OCI-LY3 (cell line): Measurements from ENCODE around the gene SLC13A5.
"Not testable (repeated sequence)": the region's sequence is repeated elsewhere in the genome, so short reads cannot be mapped to it uniquely, and the experiment has no call there.

ENCODE experiments used
- H2AFZ ChIP-seq: fragments of 200-600, 300-600 bp; shearing (Covaris generic); 2 replicates; pipeline ENCODE4 v1.6.0; 2014; ENCODE audit warnings: antibody characterized with exemption, low read depth, low read length
- H3K27ac ChIP-seq: fragments of 200-600, 300-600 bp; sonication (generic); 2 replicates; pipeline ENCODE4 v1.5.1; 2014; ENCODE audit warnings: mild to moderate bottlenecking, low read length, moderate library complexity, mixed read lengths
- H3K27me3 ChIP-seq: fragments of 200-600, 300-600 bp; sonication (generic); 2 replicates; pipeline ENCODE4 v1.6.1; 2014; ENCODE audit warnings: low read depth, low read length, mixed read lengths
- H3K36me3 ChIP-seq: fragments of 200-600, 300-600 bp; sonication (generic); replicated peaks from 2 replicates; pipeline ENCODE3; 2014; ENCODE audit warnings: low read depth, low read length, mixed read lengths
- H3K4me1 ChIP-seq: fragments of 300-600, 200-600 bp; sonication (generic); 2 replicates; pipeline ENCODE4 v1.6.1; 2014; ENCODE audit warnings: low read length, mixed read lengths
- H3K4me2 ChIP-seq: fragments of 200-600, 300-600 bp; sonication (generic); 2 replicates; pipeline ENCODE4 v1.6.1; 2014; ENCODE audit warnings: low read length, mixed read lengths
- H3K4me3 ChIP-seq: fragments of 300-600, 200-600 bp; sonication (generic); 2 replicates; pipeline ENCODE4 v1.5.1; 2014; ENCODE audit warnings: antibody characterized with exemption, mild to moderate bottlenecking, low read length, moderate library complexity
- H3K79me2 ChIP-seq: fragments of 300-600, 200-600 bp; shearing (Covaris generic); 2 replicates; pipeline ENCODE4 v1.6.1; 2014; ENCODE audit warnings: mild to moderate bottlenecking, low read length, mixed read lengths
- H3K9ac ChIP-seq: fragments of 300-600, 200-600 bp; shearing (Covaris generic); 2 replicates; pipeline ENCODE4 v1.6.0; 2014; ENCODE audit warnings: mild to moderate bottlenecking, low read length, moderate library complexity
- H3K9me3 ChIP-seq: fragments of 200-600, 300-600 bp; shearing (Covaris generic); 2 replicates; pipeline ENCODE4 v1.6.1; 2014; ENCODE audit warnings: low read length, mixed read lengths; ENCODE audit not compliant: insufficient read depth
- H4K20me1 ChIP-seq: fragments of 200-600, 300-600 bp; sonication (generic); 2 replicates; pipeline ENCODE4 v1.6.1; 2016; ENCODE audit warnings: low read length, mixed read lengths; ENCODE audit not compliant: insufficient read depth
- CTCF ChIP-seq: fragments of 200-600, 300-600 bp; sonication (generic); IDR thresholded peaks from 2 replicates; pipeline ENCODE4 v1.5.1; 2014; ENCODE audit warnings: antibody characterized with exemption, low read length, low read depth
- EZH2phosphoT487 ChIP-seq: fragments of 200-600 bp; shearing (Covaris generic); IDR thresholded peaks from 2 replicates; pipeline ENCODE4 v1.6.1; 2018; ENCODE audit warnings: antibody characterized with exemption, mixed run types, low read depth

The SLC13A5 gene

GRCh38 chr17:6666557-6666956 lies 46.6 kb downstream of the SLC13A5 start:
- peaks cover 2% of the 10 kb centered on the region for H3K4me1 ChIP-seq
- no peaks in the 10 kb centered on the region for H3K27me3 ChIP-seq
- H3K36me3 ChIP-seq, result no peaks in the 10 kb centered on the region
- no peaks in the 10 kb centered on the region for H3K79me2 ChIP-seq
- H2AFZ ChIP-seq, result no peak overlapping the region
- TF ChIP-seq EZH2phosphoT487, result no peak
- no peak for TF ChIP-seq CTCF
- no peak overlapping the region for H3K4me3 ChIP-seq
- no peak overlapping the region for H3K27ac ChIP-seq
- no peaks in the 10 kb centered on the region for H4K20me1 ChIP-seq
- H3K9me3 ChIP-seq, result no peaks in the 10 kb centered on the region
- no peak overlapping the region for H3K9ac ChIP-seq
- no peak overlapping the region for H3K4me2 ChIP-seq

- no peaks in the 10 kb centered on the region for H3K36me3 ChIP-seq
- H3K4me3 ChIP-seq, result no peak overlapping the region
- H4K20me1 ChIP-seq, result no peaks in the 10 kb centered on the region
- TF ChIP-seq EZH2phosphoT487 (no peak), CTCF (peak; percentile 70)
- H3K79me2 ChIP-seq, result no peaks in the 10 kb centered on the region
- H3K4me2 ChIP-seq, result peak overlapping the region; percentile 12; the same call in 1 of the 2 replicates
- no peak overlapping the region for H2AFZ ChIP-seq
- no peak overlapping the region for H3K9ac ChIP-seq
- no peaks in the 10 kb centered on the region for H3K9me3 ChIP-seq
- peaks cover 7% of the 10 kb centered on the region for H3K4me1 ChIP-seq
- H3K27me3 ChIP-seq, result no peaks in the 10 kb centered on the region
- H3K27ac ChIP-seq, result no peak overlapping the region
Observed at GRCh38 chr17:6666077-6666521, 47.1 kb downstream of the SLC13A5 start.

- H3K27ac ChIP-seq, H3K4me3 ChIP-seq, H3K4me2 ChIP-seq, H3K27me3 ChIP-seq, H3K9ac ChIP-seq, H4K20me1 ChIP-seq, H3K79me2 ChIP-seq, H2AFZ ChIP-seq, H3K9me3 ChIP-seq, H3K36me3 ChIP-seq: not testable (repeated sequence)
- peaks cover 17% of the 10 kb centered on the region for H3K4me1 ChIP-seq
Observed at GRCh38 chr17:6663200-6663599, 50.0 kb downstream of the SLC13A5 start.

GRCh38 chr17:6661464-6661848 lies 51.7 kb downstream of the SLC13A5 start:
- Histone ChIP-seq H3K9me3 (no peaks in the 10 kb centered on the region), H3K4me3 (peak overlapping the region; percentile 56; the same call in 1 of the 2 replicates), H2AFZ (no peak overlapping the region), H3K27me3 (no peaks in the 10 kb centered on the region), H3K79me2 (peaks cover 4% of the 10 kb centered on the region; the same call in 1 of the 2 replicates), H3K4me2 (peak overlapping the region; percentile 81), H3K9ac (no peak overlapping the region), H4K20me1 (no peaks in the 10 kb centered on the region), H3K36me3 (no peaks in the 10 kb centered on the region), H3K4me1 (peaks cover 17% of the 10 kb centered on the region), H3K27ac (no peak overlapping the region)
- TF ChIP-seq EZH2phosphoT487 (no peak), CTCF (no peak)
